Mucosa of rectum (tissue), 2 donors: ENCODE data around the gene LRIT1.

Experiments
- H3K27ac ChIP-seq, 2 donors: one replicate each; pipeline ENCODE4 v1.7.0; 2013; ENCODE audit warnings: inconsistent platforms in 2 of 2, low read depth in 2 of 2, low read length in 2 of 2
- H3K27me3 ChIP-seq, 2 donors: one replicate each; pipeline ENCODE4 v1.7.0; 2013; ENCODE audit warnings: low read length in 2 of 2; ENCODE audit not compliant: control insufficient read depth in 2 of 2, insufficient read depth in 2 of 2
- H3K36me3 ChIP-seq, 2 donors: one replicate each; pipeline ENCODE4 v1.7.0; 2013; ENCODE audit warnings: low read length in 2 of 2; ENCODE audit not compliant: control insufficient read depth in 2 of 2, insufficient read depth in 2 of 2
- H3K4me1 ChIP-seq, 2 donors: one replicate each; pipeline ENCODE4 v1.7.0; 2013; ENCODE audit warnings: low read length in 2 of 2, mild to moderate bottlenecking in 1 of 2; ENCODE audit not compliant: control insufficient read depth in 2 of 2, insufficient read depth in 2 of 2
- H3K4me3 ChIP-seq, 2 donors: one replicate each; pipeline ENCODE4 v1.7.0; 2013; ENCODE audit warnings: low read length in 2 of 2
- H3K9ac ChIP-seq, 2 donors: one replicate each; pipeline ENCODE4 v1.7.0; 2013; ENCODE audit warnings: low read length in 2 of 2, low read depth in 1 of 2, mild to moderate bottlenecking in 1 of 2
- H3K9me3 ChIP-seq, 2 donors: one replicate each; pipeline ENCODE4 v1.7.0; 2013; ENCODE audit warnings: low read length in 2 of 2; ENCODE audit not compliant: control insufficient read depth in 2 of 2
- donor health status: healthy.
- donor health status: Normal muscosa, but diverticular disease.

LRIT1 gene

DNA sequence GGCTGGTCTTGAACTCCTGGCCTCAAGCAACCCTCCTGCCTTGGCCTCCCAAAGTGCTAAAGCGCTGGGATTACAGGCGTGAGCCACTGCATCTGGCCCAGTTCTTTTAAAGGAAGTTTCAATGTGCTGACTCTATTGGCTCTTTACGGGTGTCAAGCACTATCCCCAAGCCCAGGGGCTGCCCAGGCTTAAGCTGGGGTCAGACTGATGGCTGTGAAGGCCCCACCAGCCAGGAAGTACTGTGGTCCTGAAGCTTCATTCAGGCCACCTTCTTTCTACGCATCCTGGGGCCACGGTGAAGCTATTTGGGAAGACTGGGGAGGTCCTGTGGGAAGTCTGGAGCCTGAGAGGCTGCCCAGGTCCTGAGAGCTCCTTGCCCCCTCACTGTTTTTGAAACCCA, 59.7 kb downstream of the LRIT1 start:
- Histone ChIP-seq H3K9me3 (no peaks in the 10 kb centered on the region), H3K27ac (no peak overlapping the region), H3K27me3 (no peaks in the 10 kb centered on the region)

More for the DNA sequence above, 59.7 kb downstream of the LRIT1 start:
- peaks cover 30 to 35% of the 10 kb centered on the region in 2 donors for H3K36me3 ChIP-seq
- peaks cover 14 to 17% of the 10 kb centered on the region in 2 donors for H3K4me1 ChIP-seq
- H3K4me3 ChIP-seq = no peak overlapping the region
- H3K9ac ChIP-seq = no peak overlapping the region
